Trophoblast cell (in vitro differentiated cells and primary cell): ENCODE data around the gene MAP2K3.

Experiments
- DNase-seq, 2 donors: peaks; one replicate each; pipeline ENCODE4 v3.0.0-alpha.2; 2016
- H2AFZ ChIP-seq: 2 replicates; pipeline ENCODE4 v1.6.1; 2013; ENCODE audit warnings: low read length, moderate library complexity, mild to moderate bottlenecking; ENCODE audit not compliant: insufficient read depth, poor library complexity
- H2AK5ac ChIP-seq: 2 replicates; pipeline ENCODE4 v1.6.1; 2013; ENCODE audit warnings: mild to moderate bottlenecking, low read length
- H2BK120ac ChIP-seq: 2 replicates; pipeline ENCODE4 v1.6.1; 2013; ENCODE audit warnings: low read length, mild to moderate bottlenecking, moderate library complexity; ENCODE audit not compliant: insufficient read depth, poor library complexity
- H2BK12ac ChIP-seq: 2 replicates; pipeline ENCODE4 v1.6.1; 2013; ENCODE audit warnings: mild to moderate bottlenecking, low read length, moderate library complexity
- H2BK5ac ChIP-seq: 2 replicates; pipeline ENCODE4 v1.6.1; 2013; ENCODE audit warnings: low read length, low read depth, moderate library complexity, mild to moderate bottlenecking; ENCODE audit not compliant: poor library complexity
- H3K14ac ChIP-seq: 2 replicates; pipeline ENCODE4 v1.6.1; 2013; ENCODE audit warnings: mild to moderate bottlenecking, low read length
- H3K18ac ChIP-seq: 2 replicates; pipeline ENCODE4 v1.6.1; 2013; ENCODE audit warnings: mild to moderate bottlenecking, low read length
- H3K23ac ChIP-seq: 2 replicates; pipeline ENCODE4 v1.6.1; 2013; ENCODE audit warnings: low read length
- H3K27ac ChIP-seq: 2 replicates; pipeline ENCODE4 v1.5.1; 2013; ENCODE audit warnings: low read depth, mild to moderate bottlenecking, inconsistent platforms, low read length, moderate library complexity
- H3K27me3 ChIP-seq: 2 replicates; pipeline ENCODE4 v1.6.1; 2013; ENCODE audit warnings: inconsistent platforms, mild to moderate bottlenecking, low read length, moderate library complexity; ENCODE audit not compliant: insufficient read depth
- H3K36me3 ChIP-seq, 2 experiments: 1 replicate in 1 of 2; 2 replicates in 1 of 2; pipeline ENCODE4 v1.6.1; 2013; ENCODE audit warnings: low read length in 2 of 2, mild to moderate bottlenecking in 2 of 2, moderate library complexity in 1 of 2; ENCODE audit not compliant: insufficient read depth in 2 of 2, control insufficient read depth in 1 of 2
- H3K4ac ChIP-seq: 2 replicates; pipeline ENCODE4 v1.6.1; 2013; ENCODE audit warnings: low read depth, mild to moderate bottlenecking, low read length, moderate library complexity
- H3K4me1 ChIP-seq, 2 experiments: 1 replicate in 1 of 2; 2 replicates in 1 of 2; pipeline ENCODE4 v1.6.1; 2013; ENCODE audit warnings: low read length in 2 of 2, mild to moderate bottlenecking in 2 of 2, moderate library complexity in 1 of 2; ENCODE audit not compliant: insufficient read depth in 2 of 2, control insufficient read depth in 1 of 2
- H3K4me2 ChIP-seq: 2 replicates; pipeline ENCODE4 v1.6.1; 2013; ENCODE audit warnings: inconsistent platforms, mild to moderate bottlenecking, low read length, moderate library complexity
- H3K4me3 ChIP-seq: 2 replicates; pipeline ENCODE4 v1.5.1; 2013; ENCODE audit warnings: mild to moderate bottlenecking, low read depth, low read length, inconsistent platforms
- H3K79me1 ChIP-seq: one replicate; pipeline ENCODE4 v1.6.1; 2013; ENCODE audit warnings: low read length
- H3K79me2 ChIP-seq: 2 replicates; pipeline ENCODE4 v1.6.1; 2013; ENCODE audit warnings: low read length, mild to moderate bottlenecking; ENCODE audit not compliant: control insufficient read depth, insufficient read depth, poor library complexity
- H3K9ac ChIP-seq: 2 replicates; pipeline ENCODE4 v1.6.1; 2013; ENCODE audit warnings: mild to moderate bottlenecking, low read length
- H3K9me3 ChIP-seq: 2 replicates; pipeline ENCODE4 v1.6.1; 2013; ENCODE audit warnings: low read depth, mild to moderate bottlenecking, control low read depth, inconsistent platforms, low read length; ENCODE audit not compliant: insufficient read depth
- H4K12ac ChIP-seq: 2 replicates; pipeline ENCODE4 v1.6.1; 2013; ENCODE audit warnings: low read depth, mild to moderate bottlenecking, low read length, moderate library complexity
- H4K8ac ChIP-seq: 2 replicates; pipeline ENCODE4 v1.6.1; 2013; ENCODE audit warnings: low read depth, mild to moderate bottlenecking, low read length, moderate library complexity
- H4K91ac ChIP-seq: one replicate; pipeline ENCODE4 v1.6.1; 2013; ENCODE audit warnings: low read depth, mild to moderate bottlenecking, low read length, moderate library complexity
- WGBS: extraction: QIAGEN DNeasy Blood & Tissue Kit; methylation state at CpG from one replicate; pipeline ENCODE4 v1.1.7; 2013; ENCODE audit warnings: missing lambda C conversion rate; ENCODE audit not compliant: insufficient read length, insufficient coverage; ENCODE audit errors: extremely low coverage; 5-methylcytosine and 5-hydroxymethylcytosine counted together

MAP2K3 gene

GRCh38 chr17:21297026-21297520 lies 12.6 kb downstream of the MAP2K3 start:
- Histone ChIP-seq H4K8ac (no peak overlapping the region), H3K23ac (no peak overlapping the region), H3K14ac (no peak overlapping the region), H2BK120ac (no peak overlapping the region), H2AK5ac (no peak overlapping the region), H3K4me1 (no peaks in the 10 kb centered on the region), H3K27me3 (no peaks in the 10 kb centered on the region), H3K4ac (no peak overlapping the region), H3K27ac (no peak overlapping the region), H2BK12ac (no peak overlapping the region), H3K4me2 (no peak overlapping the region), H3K4me3 (no peak overlapping the region), H2AFZ (no peak overlapping the region), H4K91ac (no peak overlapping the region), H3K79me1 (no peaks in the 10 kb centered on the region), H3K79me2 (no peaks in the 10 kb centered on the region), H3K9ac (no peak overlapping the region), H3K9me3 (peaks cover 49% of the 10 kb centered on the region), H2BK5ac (no peak overlapping the region), H3K18ac (no peak overlapping the region), H4K12ac (no peak overlapping the region), H3K36me3 (peaks cover 30 to 31% of the 10 kb centered on the region in 2 experiments)
- peak; percentile 58 to 60 for DNase-seq
- WGBS, result no CpG with 5 or more reads among the region's 10 CpGs

GRCh38 chr17:21297597-21297996 lies 13.1 kb downstream of the MAP2K3 start:
- no peaks in the 10 kb centered on the region for H3K4me1 ChIP-seq

GRCh38 chr17:21298056-21298982 lies 13.8 kb downstream of the MAP2K3 start:
- H3K14ac ChIP-seq, result no peak overlapping the region
- no peak overlapping the region for H4K8ac ChIP-seq
- no peaks in the 10 kb centered on the region for H3K79me1 ChIP-seq
- H3K4me2 ChIP-seq, result no peak overlapping the region
- peaks cover 57% of the 10 kb centered on the region for H3K9me3 ChIP-seq
- no peak overlapping the region for H2BK12ac ChIP-seq
- H3K36me3 ChIP-seq, result peaks cover 32 to 38% of the 10 kb centered on the region in 2 experiments
- H3K27me3 ChIP-seq, result no peaks in the 10 kb centered on the region
- H2BK120ac ChIP-seq, result no peak overlapping the region
- H3K4me1 ChIP-seq, result no peaks in the 10 kb centered on the region
- no peak overlapping the region for H4K12ac ChIP-seq
- H3K4ac ChIP-seq, result no peak overlapping the region
- no peak overlapping the region for H3K23ac ChIP-seq
- no peak overlapping the region for H2AFZ ChIP-seq
- no peak for DNase-seq
- no peak overlapping the region for H2BK5ac ChIP-seq
- no peak overlapping the region for H3K18ac ChIP-seq
- no peak overlapping the region for H3K27ac ChIP-seq
- no peak overlapping the region for H4K91ac ChIP-seq
- no peak overlapping the region for H3K9ac ChIP-seq
- no CpG with 5 or more reads among the region's 22 CpGs for WGBS
- H2AK5ac ChIP-seq, result no peak overlapping the region
- H3K4me3 ChIP-seq, result no peak overlapping the region
- H3K79me2 ChIP-seq, result no peaks in the 10 kb centered on the region

More at GRCh38 chr17:21297597-21297996, 13.1 kb downstream of the MAP2K3 start:
- H4K91ac ChIP-seq, result no peak overlapping the region
- H3K9me3 ChIP-seq, result peaks cover 50% of the 10 kb centered on the region
- H3K14ac ChIP-seq, result no peak overlapping the region
- no peak overlapping the region for H3K9ac ChIP-seq
- no peak overlapping the region for H4K8ac ChIP-seq
- H3K79me2 ChIP-seq, result no peaks in the 10 kb centered on the region
- no peak overlapping the region for H2AK5ac ChIP-seq
- DNase-seq, result peak in 1 of 2 donors; percentile 42
- WGBS, result no CpG with 5 or more reads among the region's 10 CpGs
- no peak overlapping the region for H3K27ac ChIP-seq
- no peak overlapping the region for H2BK12ac ChIP-seq
- no peak overlapping the region for H4K12ac ChIP-seq
- H3K36me3 ChIP-seq, result peaks cover 32 to 33% of the 10 kb centered on the region in 2 experiments
- no peak overlapping the region for H3K4ac ChIP-seq
- H2BK120ac ChIP-seq, result no peak overlapping the region
- no peaks in the 10 kb centered on the region for H3K79me1 ChIP-seq
- H3K18ac ChIP-seq, result no peak overlapping the region
- H2AFZ ChIP-seq, result no peak overlapping the region
- H3K27me3 ChIP-seq, result no peaks in the 10 kb centered on the region
- H3K4me2 ChIP-seq, result no peak overlapping the region
- no peak overlapping the region for H2BK5ac ChIP-seq
- H3K4me3 ChIP-seq, result no peak overlapping the region
- H3K23ac ChIP-seq, result no peak overlapping the region

- no peak overlapping the region for H2BK5ac ChIP-seq
- H2BK120ac ChIP-seq, result no peak overlapping the region
Measured at GRCh38 chr17:21298983-21299519, 14.5 kb downstream of the MAP2K3 start.

More at GRCh38 chr17:21298983-21299519, 14.5 kb downstream of the MAP2K3 start:
- H3K23ac ChIP-seq, result no peak overlapping the region
- H3K27me3 ChIP-seq, result no peaks in the 10 kb centered on the region
- H4K8ac ChIP-seq, result no peak overlapping the region
- H4K91ac ChIP-seq, result no peak overlapping the region
- H2BK12ac ChIP-seq, result no peak overlapping the region
- no peaks in the 10 kb centered on the region for H3K4me1 ChIP-seq
- H3K9me3 ChIP-seq, result peaks cover 63% of the 10 kb centered on the region
- no peak overlapping the region for H3K4me2 ChIP-seq
- H3K4me3 ChIP-seq, result no peak overlapping the region
- no peak overlapping the region for H2AK5ac ChIP-seq
- H3K18ac ChIP-seq, result no peak overlapping the region
- H3K79me1 ChIP-seq, result no peaks in the 10 kb centered on the region
- peaks cover 38 to 45% of the 10 kb centered on the region in 2 experiments for H3K36me3 ChIP-seq
- no peaks in the 10 kb centered on the region for H3K79me2 ChIP-seq
- no peak overlapping the region for H3K4ac ChIP-seq
- no peak for DNase-seq
- H2AFZ ChIP-seq, result no peak overlapping the region
- H3K27ac ChIP-seq, result no peak overlapping the region
- no peak overlapping the region for H4K12ac ChIP-seq
- no peak overlapping the region for H3K9ac ChIP-seq
- no CpG with 5 or more reads among the region's 13 CpGs for WGBS
- no peak overlapping the region for H3K14ac ChIP-seq
